Measurements from ENCODE around the gene CH25H. TPM values are rescaled to one million over a fixed set of nuclear protein-coding genes. Genes with fewer than 3 reads are reported as not detected.
A peak's percentile ranks its signal among the peaks of the same experiment; 100 is the strongest.

Gene CH25H
- total RNA-seq, 1 experiment from 2014 or later: 0.10 TPM

DNA sequence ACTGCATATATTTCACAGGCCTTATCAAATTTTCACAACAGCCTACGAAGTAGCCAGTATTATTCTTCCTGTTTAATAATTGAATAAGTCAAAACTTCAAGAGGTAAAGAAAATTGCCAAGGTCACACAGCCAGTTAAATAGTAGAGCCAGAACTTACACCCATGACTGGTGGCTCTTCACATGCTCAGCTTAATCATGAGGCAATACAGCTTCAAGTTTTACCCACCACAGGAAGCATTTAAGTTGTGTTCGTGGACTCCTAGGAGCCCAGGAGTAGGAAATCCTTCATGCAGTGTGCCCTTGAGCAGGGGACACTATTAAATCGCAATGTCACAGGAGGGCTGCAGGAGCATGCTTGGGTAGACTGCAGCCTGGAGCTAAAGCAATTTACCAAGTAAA lies 33.4 kb upstream of the CH25H start:
- Histone ChIP-seq H3K27me3 (ENCODE audit: control insufficient read depth, insufficient read depth, low read length) (no peaks in the 10 kb centered on the region), H3K27ac (ENCODE audit: low read length) (no peak overlapping the region), H3K4me1 (ENCODE audit: control insufficient read depth, insufficient read depth, low read length) (no peaks in the 10 kb centered on the region), H3K9me3 (ENCODE audit: control insufficient read depth, insufficient read depth, low read depth, low read length) (no peaks in the 10 kb centered on the region), H3K4me3 (ENCODE audit: low read depth in 2 of 2, low read length in 2 of 2) (no peak overlapping the region), H3K36me3 (ENCODE audit: control insufficient read depth, insufficient read depth, low read length) (peaks cover 9% of the 10 kb centered on the region)
- TF ChIP-seq POLR2AphosphoS5 (IDR thresholded peaks at IDR 0.05; ENCODE audit: low read depth, low read length) (no peak), SIN3A (IDR thresholded peaks at IDR 0.05; ENCODE audit: borderline replicate concordance, insufficient read depth, low read depth, low read length) (no peak), TCF7L2 (IDR thresholded peaks at IDR 0.05; ENCODE audit: low read depth, low read length) (no peak)
- TF ChIP-seq, protein P1, sequence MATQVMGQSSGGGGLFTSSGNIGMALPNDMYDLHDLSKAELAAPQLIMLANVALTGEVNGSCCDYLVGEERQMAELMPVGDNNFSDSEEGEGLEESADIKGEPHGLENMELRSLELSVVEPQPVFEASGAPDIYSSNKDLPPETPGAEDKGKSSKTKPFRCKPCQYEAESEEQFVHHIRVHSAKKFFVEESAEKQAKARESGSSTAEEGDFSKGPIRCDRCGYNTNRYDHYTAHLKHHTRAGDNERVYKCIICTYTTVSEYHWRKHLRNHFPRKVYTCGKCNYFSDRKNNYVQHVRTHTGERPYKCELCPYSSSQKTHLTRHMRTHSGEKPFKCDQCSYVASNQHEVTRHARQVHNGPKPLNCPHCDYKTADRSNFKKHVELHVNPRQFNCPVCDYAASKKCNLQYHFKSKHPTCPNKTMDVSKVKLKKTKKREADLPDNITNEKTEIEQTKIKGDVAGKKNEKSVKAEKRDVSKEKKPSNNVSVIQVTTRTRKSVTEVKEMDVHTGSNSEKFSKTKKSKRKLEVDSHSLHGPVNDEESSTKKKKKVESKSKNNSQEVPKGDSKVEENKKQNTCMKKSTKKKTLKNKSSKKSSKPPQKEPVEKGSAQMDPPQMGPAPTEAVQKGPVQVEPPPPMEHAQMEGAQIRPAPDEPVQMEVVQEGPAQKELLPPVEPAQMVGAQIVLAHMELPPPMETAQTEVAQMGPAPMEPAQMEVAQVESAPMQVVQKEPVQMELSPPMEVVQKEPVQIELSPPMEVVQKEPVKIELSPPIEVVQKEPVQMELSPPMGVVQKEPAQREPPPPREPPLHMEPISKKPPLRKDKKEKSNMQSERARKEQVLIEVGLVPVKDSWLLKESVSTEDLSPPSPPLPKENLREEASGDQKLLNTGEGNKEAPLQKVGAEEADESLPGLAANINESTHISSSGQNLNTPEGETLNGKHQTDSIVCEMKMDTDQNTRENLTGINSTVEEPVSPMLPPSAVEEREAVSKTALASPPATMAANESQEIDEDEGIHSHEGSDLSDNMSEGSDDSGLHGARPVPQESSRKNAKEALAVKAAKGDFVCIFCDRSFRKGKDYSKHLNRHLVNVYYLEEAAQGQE (IDR thresholded peaks at IDR 0.05; ENCODE audit: insufficient read depth in 1 of 2, low read depth in 2 of 2, low read length in 1 of 2): no peak
- TF ChIP-seq, protein P2, sequence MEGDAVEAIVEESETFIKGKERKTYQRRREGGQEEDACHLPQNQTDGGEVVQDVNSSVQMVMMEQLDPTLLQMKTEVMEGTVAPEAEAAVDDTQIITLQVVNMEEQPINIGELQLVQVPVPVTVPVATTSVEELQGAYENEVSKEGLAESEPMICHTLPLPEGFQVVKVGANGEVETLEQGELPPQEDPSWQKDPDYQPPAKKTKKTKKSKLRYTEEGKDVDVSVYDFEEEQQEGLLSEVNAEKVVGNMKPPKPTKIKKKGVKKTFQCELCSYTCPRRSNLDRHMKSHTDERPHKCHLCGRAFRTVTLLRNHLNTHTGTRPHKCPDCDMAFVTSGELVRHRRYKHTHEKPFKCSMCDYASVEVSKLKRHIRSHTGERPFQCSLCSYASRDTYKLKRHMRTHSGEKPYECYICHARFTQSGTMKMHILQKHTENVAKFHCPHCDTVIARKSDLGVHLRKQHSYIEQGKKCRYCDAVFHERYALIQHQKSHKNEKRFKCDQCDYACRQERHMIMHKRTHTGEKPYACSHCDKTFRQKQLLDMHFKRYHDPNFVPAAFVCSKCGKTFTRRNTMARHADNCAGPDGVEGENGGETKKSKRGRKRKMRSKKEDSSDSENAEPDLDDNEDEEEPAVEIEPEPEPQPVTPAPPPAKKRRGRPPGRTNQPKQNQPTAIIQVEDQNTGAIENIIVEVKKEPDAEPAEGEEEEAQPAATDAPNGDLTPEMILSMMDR (IDR thresholded peaks at IDR 0.05): no peak
- in situ Hi-C loops (cut with HindIII; ENCODE audit: low pct_unique_long_range_greater_than_20kb, low sequenced_read_pairs) (no loop called here), intact Hi-C loops (cut with micrococcal nuclease; ENCODE audit: unreplicated experiment) (no loop called here)
- ATAC-seq (no peak), DNase-seq (ENCODE audit: low read depth, low spot score) (no peak)
- no TSS peak for BruUV-seq (replicated peaks)
- ChIA-PET POLR2A (no interaction called here), CTCF (no interaction called here)

DNA sequence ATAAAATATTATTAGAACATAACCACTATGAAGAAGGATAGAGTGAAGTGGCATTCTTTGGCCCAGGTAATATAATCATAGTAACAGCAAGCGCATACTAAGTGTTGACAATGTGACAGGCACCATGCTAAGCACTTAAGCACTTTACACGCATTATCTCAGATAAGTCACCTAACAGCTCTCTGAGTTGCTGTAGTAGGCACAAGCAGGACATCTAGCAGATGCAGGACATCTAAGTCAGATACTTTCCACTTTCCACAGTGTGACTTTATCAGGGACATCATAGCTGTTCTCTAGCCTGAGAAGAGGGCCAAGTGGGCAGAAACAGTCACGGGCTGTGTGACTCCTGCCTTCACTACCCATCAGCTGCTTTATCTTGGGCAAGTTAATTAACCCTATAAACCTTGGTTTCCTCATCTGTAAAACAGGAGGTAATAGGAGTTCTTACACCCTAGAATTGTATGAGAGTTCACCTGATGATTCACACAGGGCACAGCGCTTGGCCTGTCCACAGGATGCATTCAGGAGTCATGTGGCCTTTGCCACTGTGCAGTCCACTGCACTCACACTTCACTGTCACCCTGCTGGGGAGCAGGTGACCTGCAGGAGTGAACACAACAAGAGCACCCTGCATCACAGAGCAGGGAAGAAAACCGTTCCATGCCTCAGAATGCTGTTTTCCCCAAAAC lies 32.0 kb upstream of the CH25H start:
- DNase-seq (ENCODE audit: low read depth, low spot score) (no peak), ATAC-seq (peak; percentile 58; the same call in 1 of the 2 replicates)
- ChIA-PET POLR2A (no interaction called here), CTCF (no interaction called here)
- TF ChIP-seq POLR2AphosphoS5 (IDR thresholded peaks at IDR 0.05; ENCODE audit: low read depth, low read length): no peak
- no peak for TF ChIP-seq SIN3A (IDR thresholded peaks at IDR 0.05; ENCODE audit: borderline replicate concordance, insufficient read depth, low read depth, low read length)
- no peak for TF ChIP-seq TCF7L2 (IDR thresholded peaks at IDR 0.05; ENCODE audit: low read depth, low read length)
- TF ChIP-seq, protein P2 (IDR thresholded peaks at IDR 0.05): no peak
- TF ChIP-seq, protein P1 (IDR thresholded peaks at IDR 0.05; ENCODE audit: insufficient read depth in 1 of 2, low read depth in 2 of 2, low read length in 1 of 2): no peak
- Histone ChIP-seq H3K9me3 (ENCODE audit: control insufficient read depth, insufficient read depth, low read depth, low read length) (no peaks in the 10 kb centered on the region), H3K27ac (ENCODE audit: low read length) (no peak overlapping the region), H3K4me1 (ENCODE audit: control insufficient read depth, insufficient read depth, low read length) (no peaks in the 10 kb centered on the region), H3K4me3 (ENCODE audit: low read depth in 2 of 2, low read length in 2 of 2) (no peak overlapping the region), H3K27me3 (ENCODE audit: control insufficient read depth, insufficient read depth, low read length) (no peaks in the 10 kb centered on the region), H3K36me3 (ENCODE audit: control insufficient read depth, insufficient read depth, low read length) (peaks cover 5% of the 10 kb centered on the region)
- intact Hi-C loops (cut with micrococcal nuclease; ENCODE audit: unreplicated experiment) (no loop called here), in situ Hi-C loops (cut with HindIII; ENCODE audit: low pct_unique_long_range_greater_than_20kb, low sequenced_read_pairs) (no loop called here)
- no TSS peak for BruUV-seq (replicated peaks)

Measured in Panc1 (cell line).